SK-N-SH (cell line): Measurements from ENCODE around the gene NRP2.

Experiments used
- EP300 ChIP-seq, 2 experiments: IDR thresholded peaks; 2 replicates each; pipeline versions ENCODE4 v1.4.0 to v1.6.1; 2012; ENCODE audit warnings: borderline replicate concordance in 1 of 2, low read depth in 1 of 2, low read length in 1 of 2
- EZH2phosphoT487 ChIP-seq: fragments of 200-600 bp; sonication (generic); IDR thresholded peaks from 2 replicates; pipeline ENCODE4 v1.6.1; 2017; ENCODE audit warnings: low read depth, mixed run types, mild to moderate bottlenecking, antibody characterized with exemption, moderate library complexity, borderline replicate concordance
- POLR2AphosphoS5 ChIP-seq: IDR thresholded peaks from 2 replicates; pipeline ENCODE4 v1.6.1; 2012; ENCODE audit warnings: low read depth, low read length

GRCh38 chr2:205815673-205816072, 133.4 kb downstream of the NRP2 start:
- no peak for TF ChIP-seq EP300 (IDR thresholded peaks at IDR 0.05; ENCODE audit: borderline replicate concordance in 1 of 2, low read depth in 1 of 2, low read length in 1 of 2)
- TF ChIP-seq POLR2AphosphoS5, result no peak
- no peak for TF ChIP-seq EZH2phosphoT487
